ENCODE data around the gene TIMELESS. TPM values are rescaled to one million over a fixed set of nuclear protein-coding genes. Genes with fewer than 3 reads are reported as not detected.

The TIMELESS gene
- total RNA-seq, result 5.3 TPM

GRCh38 chr12:56448860-56449621 lies at the start of gene TIMELESS:
Gene TIMELESS (minus strand): TSS chr12:56449426. CDS start chr12:56434170, 15,256 bp downstream.

GRCh38 chr12:56488041-56488955 lies 39.1 kb upstream of the TIMELESS start, which contains the start of gene GLS2:
Gene GLS2 (minus strand): TSS chr12:56488161. CDS start chr12:56488118, 43 bp downstream.

GRCh38 chr12:56468216-56469006 lies 19.2 kb upstream of the TIMELESS start, which contains the start of gene SPRYD4:
Gene SPRYD4 (plus strand): TSS chr12:56468578. CDS start chr12:56468592, 14 bp downstream.

GRCh38 chr12:56454557-56454956 lies 5.3 kb upstream of the TIMELESS start, which contains the start of gene MIP:
Gene MIP (minus strand): TSS chr12:56454657. CDS start chr12:56454613, 44 bp downstream.

Other genes starting within 250 kb of the TIMELESS start
- 77.9 TPM for gene RNF41, start 227.5 kb downstream of the TIMELESS start, total RNA-seq
- gene NABP2, start 225.1 kb downstream of the TIMELESS start, total RNA-seq, result 18.5 TPM
- gene SLC39A5, start 219.4 kb downstream of the TIMELESS start, total RNA-seq, result not detected
- 35.4 TPM for gene ANKRD52, start 191.0 kb downstream of the TIMELESS start, total RNA-seq
- 17.5 TPM for gene COQ10A, start 182.5 kb downstream of the TIMELESS start, total RNA-seq
- gene CS, start 149.1 kb downstream of the TIMELESS start, total RNA-seq, result 149 TPM
- 51.6 TPM for gene CNPY2, start 133.4 kb downstream of the TIMELESS start, total RNA-seq
- 54.8 TPM for gene PAN2, start 115.4 kb downstream of the TIMELESS start, total RNA-seq
- not detected for gene IL23A, start 110.5 kb downstream of the TIMELESS start, total RNA-seq
- gene STAT2, start 89.3 kb downstream of the TIMELESS start, total RNA-seq, result 115 TPM
- not detected for gene APOF, start 86.6 kb downstream of the TIMELESS start, total RNA-seq
- gene MIP, start 5.2 kb upstream of the TIMELESS start, total RNA-seq, result not detected
- 6.3 TPM for gene SPRYD4, start 19.2 kb upstream of the TIMELESS start, total RNA-seq
- 6.3 TPM for gene GLS2, start 38.7 kb upstream of the TIMELESS start, total RNA-seq
- 6.3 TPM for gene RBMS2, start 72.4 kb upstream of the TIMELESS start, total RNA-seq
- 46.6 TPM for gene BAZ2A, start 180.9 kb upstream of the TIMELESS start, total RNA-seq
- 335 TPM for gene ATP5F1B, start 196.6 kb upstream of the TIMELESS start, total RNA-seq
- 83.9 TPM for gene PTGES3, start 238.9 kb upstream of the TIMELESS start, total RNA-seq